OCI-LY3 (cell line): ENCODE results near the gene SLCO1C1.

Source experiments
- CTCF ChIP-seq: fragments of 200-600, 300-600 bp; sonication (generic); IDR thresholded peaks from 2 replicates; pipeline ENCODE4 v1.5.1; 2014; ENCODE audit warnings: antibody characterized with exemption, low read length, low read depth
- EZH2phosphoT487 ChIP-seq: fragments of 200-600 bp; shearing (Covaris generic); IDR thresholded peaks from 2 replicates; pipeline ENCODE4 v1.6.1; 2018; ENCODE audit warnings: antibody characterized with exemption, mixed run types, low read depth

GRCh38 chr12:20701106-20701505 lies 6.0 kb downstream of the SLCO1C1 start:
- TF ChIP-seq CTCF (no peak), EZH2phosphoT487 (no peak)
